Measurements from ENCODE around the gene ADAMTSL1.

DNA sequence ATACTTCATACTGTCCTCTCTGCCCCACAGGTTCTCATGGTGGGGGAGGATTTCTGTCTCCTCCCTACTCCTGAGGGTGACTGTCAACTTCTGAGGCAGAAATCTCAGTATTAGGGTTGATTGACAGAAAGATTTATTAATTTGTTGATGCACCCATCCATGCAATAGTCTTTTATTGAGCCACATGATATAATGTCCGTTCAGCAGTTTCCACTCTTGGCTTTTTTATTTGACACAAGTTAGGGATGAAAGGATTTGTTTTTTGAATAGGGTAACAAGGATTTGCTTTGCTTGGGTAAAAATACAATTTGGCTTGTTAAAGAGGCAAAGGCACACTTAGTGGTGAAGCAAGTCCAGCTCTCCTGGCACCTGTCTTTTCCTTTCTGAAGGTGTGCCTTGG lies 125.0 kb downstream of the ADAMTSL1 start:
- TF ChIP-seq, protein P1, sequence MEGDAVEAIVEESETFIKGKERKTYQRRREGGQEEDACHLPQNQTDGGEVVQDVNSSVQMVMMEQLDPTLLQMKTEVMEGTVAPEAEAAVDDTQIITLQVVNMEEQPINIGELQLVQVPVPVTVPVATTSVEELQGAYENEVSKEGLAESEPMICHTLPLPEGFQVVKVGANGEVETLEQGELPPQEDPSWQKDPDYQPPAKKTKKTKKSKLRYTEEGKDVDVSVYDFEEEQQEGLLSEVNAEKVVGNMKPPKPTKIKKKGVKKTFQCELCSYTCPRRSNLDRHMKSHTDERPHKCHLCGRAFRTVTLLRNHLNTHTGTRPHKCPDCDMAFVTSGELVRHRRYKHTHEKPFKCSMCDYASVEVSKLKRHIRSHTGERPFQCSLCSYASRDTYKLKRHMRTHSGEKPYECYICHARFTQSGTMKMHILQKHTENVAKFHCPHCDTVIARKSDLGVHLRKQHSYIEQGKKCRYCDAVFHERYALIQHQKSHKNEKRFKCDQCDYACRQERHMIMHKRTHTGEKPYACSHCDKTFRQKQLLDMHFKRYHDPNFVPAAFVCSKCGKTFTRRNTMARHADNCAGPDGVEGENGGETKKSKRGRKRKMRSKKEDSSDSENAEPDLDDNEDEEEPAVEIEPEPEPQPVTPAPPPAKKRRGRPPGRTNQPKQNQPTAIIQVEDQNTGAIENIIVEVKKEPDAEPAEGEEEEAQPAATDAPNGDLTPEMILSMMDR (conservative IDR thresholded peaks at IDR 0.05 in 1 of 2, IDR thresholded peaks at IDR 0.05 in 1 of 2; ENCODE audit: extremely low read depth in 1 of 2, insufficient read depth in 1 of 2, low read depth in 1 of 2, low read length in 2 of 2): no peak
- no peak for TF ChIP-seq EZH2 (IDR thresholded peaks at IDR 0.05; ENCODE audit: borderline replicate concordance, low read length)

Data from mammary epithelial cell (primary cell).